ENCODE results near the gene NOTCH2.
"Not testable (repeated sequence)": the region's sequence is repeated elsewhere in the genome, so short reads cannot be mapped to it uniquely, and the experiment has no call there.

NOTCH2 gene

DNA sequence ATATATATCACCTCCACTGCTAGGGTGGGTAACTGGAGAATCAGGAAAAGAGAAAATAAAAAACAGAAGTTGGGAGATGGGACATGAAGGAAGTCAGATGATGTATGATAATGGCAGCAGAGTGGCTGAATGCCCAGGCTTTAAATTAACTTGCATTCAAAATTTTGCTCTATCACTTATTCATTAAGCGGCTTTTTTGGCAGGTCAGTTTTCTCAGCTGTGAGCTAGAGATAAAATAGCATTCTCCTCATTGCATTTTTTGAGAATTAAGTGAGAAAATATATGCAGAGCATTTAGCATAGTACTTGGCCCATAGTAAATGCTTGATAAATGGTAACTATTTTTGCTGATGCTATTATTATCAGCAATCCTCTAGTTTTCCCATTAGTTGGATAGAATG, 32.1 kb upstream of the NOTCH2 start:
- not testable (repeated sequence) for H3K36me3 ChIP-seq (ENCODE audit: control insufficient read depth, insufficient read depth, low read length); H3K9ac ChIP-seq (ENCODE audit: low read length); H4K8ac ChIP-seq (ENCODE audit: low read depth, low read length); H2AK5ac ChIP-seq (ENCODE audit: low read length); H3K79me2 ChIP-seq (ENCODE audit: control insufficient read depth, insufficient read depth, low read length); H3K27me3 ChIP-seq (ENCODE audit: insufficient read depth, low read length, poor library complexity); H3K4me1 ChIP-seq (ENCODE audit: control insufficient read depth, low read depth, low read length); H3K56ac ChIP-seq (ENCODE audit: low read length); H2BK15ac ChIP-seq (replicated peaks; ENCODE audit: low read depth); H2BK5ac ChIP-seq (ENCODE audit: low read length); H3K4me3 ChIP-seq (ENCODE audit: low read length); DNase-seq; H3K23ac ChIP-seq (ENCODE audit: low read length); H3K79me1 ChIP-seq (ENCODE audit: low read length); H3K27ac ChIP-seq (ENCODE audit: low read depth, low read length); H3K4ac ChIP-seq (ENCODE audit: low read depth, low read length); H4K5ac ChIP-seq (ENCODE audit: low read length); H2BK120ac ChIP-seq (ENCODE audit: low read depth, low read length); H3K18ac ChIP-seq (ENCODE audit: low read length); H3K4me2 ChIP-seq (ENCODE audit: low read length)
- no CpG with 5 or more reads among the region's 1 CpG for WGBS (ENCODE audit: extremely low coverage, insufficient coverage, low lambda C conversion rate)

DNA sequence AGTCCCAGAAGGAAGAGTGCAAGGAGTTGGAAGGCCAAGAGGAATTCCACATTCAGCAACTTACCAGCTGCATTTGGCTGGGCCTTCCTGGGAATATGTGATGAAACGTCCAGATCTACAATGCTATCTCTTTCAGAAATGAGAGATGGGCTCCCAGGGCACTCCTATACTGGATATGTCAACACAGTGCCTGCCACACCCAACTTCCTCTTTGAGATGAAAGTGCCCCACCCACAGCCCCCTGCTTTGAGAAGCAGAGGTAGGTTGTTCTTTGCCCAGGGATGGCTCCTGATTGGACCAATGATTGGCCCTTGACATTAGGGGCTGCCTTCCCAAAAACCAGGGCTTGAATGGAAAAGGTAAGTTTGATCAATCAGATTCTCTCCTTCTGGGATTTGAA, 31.1 kb upstream of the NOTCH2 start:
- not testable (repeated sequence) for H3K36me3 ChIP-seq (ENCODE audit: control insufficient read depth, insufficient read depth, low read length); H4K5ac ChIP-seq (ENCODE audit: low read length); H3K4ac ChIP-seq (ENCODE audit: low read depth, low read length); H3K27me3 ChIP-seq (ENCODE audit: insufficient read depth, low read length, poor library complexity); H3K9ac ChIP-seq (ENCODE audit: low read length); DNase-seq; H3K79me2 ChIP-seq (ENCODE audit: control insufficient read depth, insufficient read depth, low read length); H2BK120ac ChIP-seq (ENCODE audit: low read depth, low read length); H3K4me1 ChIP-seq (ENCODE audit: control insufficient read depth, low read depth, low read length); H4K8ac ChIP-seq (ENCODE audit: low read depth, low read length); H3K23ac ChIP-seq (ENCODE audit: low read length); H2BK5ac ChIP-seq (ENCODE audit: low read length); H3K4me3 ChIP-seq (ENCODE audit: low read length); H3K56ac ChIP-seq (ENCODE audit: low read length); H3K4me2 ChIP-seq (ENCODE audit: low read length); H3K27ac ChIP-seq (ENCODE audit: low read depth, low read length); H2AK5ac ChIP-seq (ENCODE audit: low read length); H3K18ac ChIP-seq (ENCODE audit: low read length); H2BK15ac ChIP-seq (replicated peaks; ENCODE audit: low read depth); H3K79me1 ChIP-seq (ENCODE audit: low read length)
- no CpG with 5 or more reads among the region's 1 CpG for WGBS (ENCODE audit: extremely low coverage, insufficient coverage, low lambda C conversion rate)

DNA sequence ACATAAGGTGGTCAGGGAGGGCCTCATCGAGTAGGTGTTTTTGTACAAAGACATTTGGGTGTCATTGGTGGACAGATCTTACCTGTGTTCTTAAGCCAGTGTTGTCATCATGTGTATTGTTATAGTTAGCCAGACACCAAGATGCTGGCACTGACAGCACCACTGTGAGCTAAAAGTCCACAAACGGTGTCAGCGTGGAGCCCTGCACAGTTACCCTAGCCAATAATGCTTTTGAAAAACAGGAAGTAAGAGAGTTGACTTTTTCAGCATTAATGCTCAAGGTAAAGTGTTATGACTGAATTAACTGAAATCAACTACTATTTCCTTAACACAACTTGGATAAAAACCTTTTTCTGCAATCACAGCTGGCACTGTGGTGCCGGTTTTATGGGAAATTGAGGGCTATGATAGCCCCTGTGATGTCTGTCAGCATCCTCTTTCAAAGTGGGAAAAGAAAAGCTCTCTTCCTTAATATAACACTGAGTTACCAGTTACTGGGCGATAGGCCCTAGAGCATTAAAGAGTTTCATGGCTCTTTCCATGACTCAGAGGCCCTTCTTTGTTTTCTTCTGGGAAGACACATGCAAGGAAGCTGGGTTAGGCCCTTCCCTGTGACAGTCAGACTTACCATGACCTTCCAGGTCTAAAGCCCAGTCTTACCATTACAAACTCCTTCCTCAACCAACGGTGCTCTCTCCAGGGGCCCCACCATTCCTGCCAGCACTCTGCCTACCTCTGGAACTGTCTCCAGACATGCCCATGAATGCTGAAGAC, 29.7 kb upstream of the NOTCH2 start:
- H3K4me1 ChIP-seq (ENCODE audit: control insufficient read depth, low read depth, low read length); H3K9ac ChIP-seq (ENCODE audit: low read length); H3K27me3 ChIP-seq (ENCODE audit: insufficient read depth, low read length, poor library complexity); H2AK5ac ChIP-seq (ENCODE audit: low read length); H4K8ac ChIP-seq (ENCODE audit: low read depth, low read length); H3K36me3 ChIP-seq (ENCODE audit: control insufficient read depth, insufficient read depth, low read length); H4K5ac ChIP-seq (ENCODE audit: low read length); H2BK120ac ChIP-seq (ENCODE audit: low read depth, low read length); H3K27ac ChIP-seq (ENCODE audit: low read depth, low read length); H3K4ac ChIP-seq (ENCODE audit: low read depth, low read length); H2BK15ac ChIP-seq (replicated peaks; ENCODE audit: low read depth); H3K56ac ChIP-seq (ENCODE audit: low read length); H2BK5ac ChIP-seq (ENCODE audit: low read length); DNase-seq; H3K23ac ChIP-seq (ENCODE audit: low read length); H3K4me3 ChIP-seq (ENCODE audit: low read length); H3K79me1 ChIP-seq (ENCODE audit: low read length); H3K18ac ChIP-seq (ENCODE audit: low read length); H3K4me2 ChIP-seq (ENCODE audit: low read length); H3K79me2 ChIP-seq (ENCODE audit: control insufficient read depth, insufficient read depth, low read length): not testable (repeated sequence)
- WGBS (ENCODE audit: extremely low coverage, insufficient coverage, low lambda C conversion rate) = no CpG with 5 or more reads among the region's 6 CpGs

DNA sequence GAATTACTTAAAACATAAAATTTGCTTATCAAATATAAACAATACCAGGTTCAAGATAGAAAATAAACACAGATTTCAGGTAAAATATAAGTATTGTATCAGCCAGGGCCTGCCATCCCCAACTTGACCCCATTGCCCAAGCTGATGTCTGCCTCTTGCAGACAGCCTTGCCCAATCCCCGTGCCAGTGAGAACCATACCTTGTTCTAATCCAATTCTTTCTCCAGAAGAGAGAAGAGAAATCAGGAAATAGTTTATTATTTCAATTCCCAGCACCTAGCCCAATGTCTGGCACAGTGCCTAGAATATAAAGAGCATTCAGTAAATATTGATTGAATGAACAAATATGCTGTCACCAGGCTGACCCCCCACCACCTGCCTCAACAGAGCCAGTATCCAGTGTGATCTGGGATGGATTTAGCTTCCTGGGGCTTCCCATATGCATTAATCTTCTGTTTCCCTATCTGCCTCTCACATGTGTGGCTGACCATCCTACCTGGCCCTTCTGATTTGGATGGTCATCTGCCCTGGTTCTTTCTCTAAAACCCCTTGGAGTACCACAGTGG, 27.6 kb upstream of the NOTCH2 start:
- not testable (repeated sequence) for H2BK120ac ChIP-seq (ENCODE audit: low read depth, low read length); H4K5ac ChIP-seq (ENCODE audit: low read length); H3K27me3 ChIP-seq (ENCODE audit: insufficient read depth, low read length, poor library complexity); H3K79me2 ChIP-seq (ENCODE audit: control insufficient read depth, insufficient read depth, low read length); H2BK15ac ChIP-seq (replicated peaks; ENCODE audit: low read depth); H3K18ac ChIP-seq (ENCODE audit: low read length); H2AK5ac ChIP-seq (ENCODE audit: low read length); H3K4me1 ChIP-seq (ENCODE audit: control insufficient read depth, low read depth, low read length); DNase-seq; H2BK5ac ChIP-seq (ENCODE audit: low read length); H3K23ac ChIP-seq (ENCODE audit: low read length); H3K4me2 ChIP-seq (ENCODE audit: low read length); H3K79me1 ChIP-seq (ENCODE audit: low read length); H3K4ac ChIP-seq (ENCODE audit: low read depth, low read length); H3K36me3 ChIP-seq (ENCODE audit: control insufficient read depth, insufficient read depth, low read length); H3K9ac ChIP-seq (ENCODE audit: low read length); H3K27ac ChIP-seq (ENCODE audit: low read depth, low read length); H4K8ac ChIP-seq (ENCODE audit: low read depth, low read length); H3K4me3 ChIP-seq (ENCODE audit: low read length); H3K56ac ChIP-seq (ENCODE audit: low read length)
- no CpG with 5 or more reads among the region's 1 CpG for WGBS (ENCODE audit: extremely low coverage, insufficient coverage, low lambda C conversion rate)

DNA sequence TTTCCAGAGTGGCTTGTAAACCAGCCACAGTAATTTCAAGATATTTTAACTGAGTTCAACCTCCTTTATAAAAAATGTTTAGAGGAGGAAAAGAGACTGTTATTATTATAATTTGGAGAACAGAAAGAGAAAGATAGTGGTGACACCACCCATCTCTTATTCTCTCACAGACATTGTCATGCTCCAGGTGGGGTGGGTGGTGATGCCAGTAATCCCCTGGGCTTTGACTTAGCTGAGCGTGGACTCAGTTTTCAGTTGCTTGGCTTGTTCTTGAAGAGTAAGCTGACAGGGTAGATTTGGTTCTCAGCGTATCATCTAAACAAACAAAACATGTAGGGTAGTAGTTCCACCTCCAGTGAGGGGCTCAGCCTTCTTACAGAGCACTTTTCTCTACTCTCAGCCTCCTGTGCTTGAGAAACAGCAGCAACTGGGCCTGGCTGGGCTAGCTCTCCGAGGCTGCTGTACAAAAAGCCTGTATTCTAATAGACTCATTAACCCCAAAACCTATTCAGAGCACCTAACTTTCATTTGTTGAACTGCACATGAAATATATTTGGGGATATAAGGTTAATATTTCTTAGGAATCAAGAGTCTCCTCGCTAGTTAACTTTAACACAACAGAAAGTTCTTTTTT, 24.2 kb upstream of the NOTCH2 start:
- H2BK15ac ChIP-seq (replicated peaks; ENCODE audit: low read depth); H3K23ac ChIP-seq (ENCODE audit: low read length); H2BK5ac ChIP-seq (ENCODE audit: low read length); H3K4me2 ChIP-seq (ENCODE audit: low read length); H3K4ac ChIP-seq (ENCODE audit: low read depth, low read length); H3K4me3 ChIP-seq (ENCODE audit: low read length); H3K36me3 ChIP-seq (ENCODE audit: control insufficient read depth, insufficient read depth, low read length); H3K79me2 ChIP-seq (ENCODE audit: control insufficient read depth, insufficient read depth, low read length); H3K56ac ChIP-seq (ENCODE audit: low read length); H3K18ac ChIP-seq (ENCODE audit: low read length); H4K8ac ChIP-seq (ENCODE audit: low read depth, low read length); H3K27me3 ChIP-seq (ENCODE audit: insufficient read depth, low read length, poor library complexity); H2BK120ac ChIP-seq (ENCODE audit: low read depth, low read length); H3K9ac ChIP-seq (ENCODE audit: low read length); H3K27ac ChIP-seq (ENCODE audit: low read depth, low read length); DNase-seq; H4K5ac ChIP-seq (ENCODE audit: low read length); H3K79me1 ChIP-seq (ENCODE audit: low read length); H2AK5ac ChIP-seq (ENCODE audit: low read length); H3K4me1 ChIP-seq (ENCODE audit: control insufficient read depth, low read depth, low read length): not testable (repeated sequence)
- WGBS (ENCODE audit: extremely low coverage, insufficient coverage, low lambda C conversion rate) = no CpG with 5 or more reads among the region's 4 CpGs
